NCI-H2227 (cell line): ENCODE measurements around the gene ECHS1.

Source experiments
- DNase-seq: peaks from one replicate; lab custom pipeline; 2025; ENCODE audit not compliant: unreplicated experiment; lab: John Stamatoyannopoulos, UW

Gene ECHS1

DNA sequence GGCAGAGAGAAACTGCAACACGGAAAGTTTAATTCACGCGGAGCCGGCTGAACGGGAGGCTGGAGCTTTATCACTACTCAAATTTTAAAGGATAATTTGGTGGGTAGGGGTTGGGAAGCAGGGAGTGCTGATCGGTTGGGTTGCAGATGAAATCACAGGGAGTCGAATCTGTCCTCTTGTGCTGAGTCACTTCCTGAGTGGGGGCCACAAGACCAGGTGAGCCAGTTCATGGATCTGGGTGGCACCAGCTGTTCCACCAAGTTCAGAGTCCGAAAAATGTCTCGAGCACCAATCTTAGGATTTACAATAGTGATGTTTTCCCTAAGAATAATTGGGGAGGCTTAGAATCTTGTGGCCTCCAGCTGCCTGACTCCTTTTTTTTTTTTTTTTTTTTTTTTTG lies 29.6 kb downstream of the ECHS1 start:
- no peak for DNase-seq

DNA sequence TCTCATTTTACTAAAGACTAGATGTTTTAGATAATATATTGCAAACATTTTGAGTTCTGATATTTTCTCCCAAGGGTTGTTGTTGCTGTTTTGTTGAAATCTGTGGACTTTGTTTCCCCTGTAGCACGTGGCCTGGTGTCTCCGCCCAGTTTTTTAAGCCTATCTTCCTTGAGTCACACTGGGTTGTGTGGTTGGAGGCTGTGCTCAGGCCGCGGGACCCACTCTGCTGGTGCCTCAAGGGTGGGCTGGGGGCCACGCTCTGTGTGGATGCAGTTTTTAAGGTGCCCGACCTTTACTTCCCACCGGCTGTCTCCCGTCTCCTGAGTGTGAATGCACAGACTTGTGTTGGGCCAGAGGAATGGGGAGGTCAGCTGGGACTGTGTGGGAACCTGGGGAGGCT lies 30.2 kb downstream of the ECHS1 start:
- DNase-seq: no peak

DNA sequence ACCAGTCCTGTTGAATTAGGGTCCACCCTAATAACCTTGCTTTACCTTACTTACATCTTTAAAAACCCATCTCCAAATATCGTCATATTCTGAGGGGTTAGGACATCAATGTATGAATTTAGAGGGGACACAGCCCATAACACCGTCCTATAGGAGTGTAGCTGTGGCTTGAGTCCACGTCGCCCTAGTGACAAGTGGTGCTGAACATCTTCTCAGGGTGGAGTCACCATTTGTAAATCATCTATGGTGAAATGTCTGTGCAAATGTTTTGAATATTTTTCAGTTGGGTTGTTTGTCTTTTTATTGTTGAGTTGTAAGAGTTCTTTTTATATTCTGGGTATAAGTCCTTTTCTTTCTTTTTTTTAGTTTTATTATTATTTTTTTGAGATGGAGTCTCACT lies 31.2 kb downstream of the ECHS1 start:
- no peak for DNase-seq

DNA sequence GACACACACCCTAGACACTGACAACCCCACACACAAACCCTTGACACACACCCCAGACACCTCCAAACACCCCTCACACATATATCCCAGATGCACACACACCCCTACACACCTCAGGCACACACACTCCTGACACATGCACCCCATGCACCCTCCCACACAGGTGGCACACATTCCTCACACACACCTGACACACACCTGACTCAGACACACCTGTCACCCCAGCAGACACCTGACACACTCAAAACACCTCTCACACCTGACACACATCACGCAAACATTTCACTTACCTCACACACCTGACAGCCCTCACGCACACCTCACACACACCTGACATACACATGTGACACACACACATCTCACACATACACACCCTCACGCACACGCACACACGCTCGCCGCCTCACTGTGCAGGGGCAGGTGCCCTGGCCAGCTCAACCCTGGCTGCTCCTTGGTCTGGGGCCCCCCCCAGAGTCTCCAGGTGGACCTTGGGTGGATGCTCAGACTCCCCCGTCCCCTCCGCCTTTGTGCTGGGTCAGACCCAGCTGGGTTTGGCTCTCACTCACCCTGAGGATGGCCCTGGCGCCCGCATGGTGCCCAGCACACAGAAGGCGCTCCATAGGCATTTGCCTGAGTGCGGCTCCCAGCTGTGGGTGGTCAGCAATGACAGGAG lies 33.3 kb downstream of the ECHS1 start:
- no peak for DNase-seq

DNA sequence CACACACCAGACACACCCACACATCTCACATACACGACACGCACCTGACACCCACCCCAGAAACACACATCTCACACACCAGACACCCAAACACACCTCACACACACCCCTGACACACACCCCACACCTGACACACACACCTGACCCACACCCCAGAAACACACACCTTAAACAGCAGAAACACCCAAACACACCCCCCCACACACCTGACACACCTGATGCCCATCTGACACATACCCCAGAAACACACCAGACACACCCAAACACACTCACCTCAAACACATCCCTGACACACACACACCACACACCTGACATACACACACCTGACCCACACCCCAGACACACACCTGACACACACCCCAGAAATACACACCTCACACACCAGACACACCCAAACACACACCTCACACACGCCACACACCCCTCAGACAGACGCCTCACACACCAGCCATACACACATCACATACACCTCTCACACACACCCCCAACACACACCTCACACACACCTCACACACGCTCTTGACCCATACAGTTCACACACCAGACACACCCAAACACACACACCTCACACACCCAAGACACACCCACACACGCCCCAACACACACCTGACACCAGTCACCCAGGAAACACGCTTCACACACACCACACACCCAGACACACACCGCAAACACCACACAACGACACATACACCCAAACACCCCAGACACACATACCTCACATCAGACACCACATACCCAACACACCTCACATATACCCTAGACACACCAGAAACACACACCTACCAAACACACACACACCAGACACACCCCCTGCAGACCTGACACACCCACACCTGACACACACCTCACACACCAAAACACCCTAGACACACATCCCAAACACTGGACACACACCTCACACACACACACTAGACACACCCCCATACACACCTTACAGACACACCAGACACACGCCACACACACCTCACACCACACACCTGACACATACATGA lies 34.8 kb downstream of the ECHS1 start:
- DNase-seq: no peak

DNA sequence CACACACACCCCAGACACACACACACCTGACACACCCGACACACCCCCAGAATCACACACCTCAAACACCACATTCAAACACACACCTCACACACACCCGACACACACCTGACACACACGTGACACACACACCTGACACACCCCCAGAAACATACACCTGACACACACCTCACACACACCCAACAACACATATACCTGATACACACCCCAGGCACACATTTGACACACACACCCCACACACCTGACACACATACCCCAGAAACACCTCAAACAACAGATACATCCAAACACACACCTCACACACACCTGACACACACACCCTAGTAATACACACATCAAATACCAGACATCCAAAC lies 35.8 kb downstream of the ECHS1 start:
- DNase-seq: no peak

DNA sequence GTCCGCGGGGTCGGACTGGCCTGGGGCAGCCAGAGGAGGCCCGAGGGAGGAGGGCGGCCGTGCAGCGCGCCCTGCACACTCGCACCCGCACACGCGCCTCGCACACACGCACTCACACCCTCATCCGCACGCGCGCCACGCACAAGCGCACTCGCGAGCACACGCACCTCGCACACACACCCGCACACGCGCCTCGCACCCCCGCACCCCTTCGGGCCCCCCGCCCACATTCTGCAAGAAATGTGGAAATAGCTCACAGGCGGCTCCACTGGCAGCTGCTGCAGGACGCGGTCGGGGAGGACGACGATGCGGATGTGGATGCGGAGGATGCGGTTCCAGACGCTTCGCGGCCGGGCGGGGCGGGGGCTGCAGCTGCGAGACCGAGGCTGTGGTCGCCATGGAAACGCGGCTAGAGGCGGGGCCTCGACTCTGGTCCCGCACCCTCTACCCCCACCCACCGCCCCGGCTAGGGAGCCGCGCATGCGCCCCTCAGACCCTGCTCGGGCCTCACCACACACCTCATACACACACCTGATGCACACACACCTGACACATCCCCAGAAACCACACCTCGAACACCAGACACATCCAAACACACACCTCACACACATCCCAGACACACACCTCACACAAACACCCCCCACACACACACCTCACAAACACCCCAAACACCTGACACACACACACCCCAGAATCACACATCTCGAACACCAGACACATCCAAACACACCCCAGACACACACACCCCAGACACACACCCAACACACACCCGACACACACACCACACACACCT lies 36.4 kb downstream of the ECHS1 start, which contains the start of gene CALY:
Gene CALY (minus strand): TSS at position 320 of the 793 bp plus-strand sequence. CDS start 7,907 bp downstream, outside the sequence.
- DNase-seq: peak; percentile 85

DNA sequence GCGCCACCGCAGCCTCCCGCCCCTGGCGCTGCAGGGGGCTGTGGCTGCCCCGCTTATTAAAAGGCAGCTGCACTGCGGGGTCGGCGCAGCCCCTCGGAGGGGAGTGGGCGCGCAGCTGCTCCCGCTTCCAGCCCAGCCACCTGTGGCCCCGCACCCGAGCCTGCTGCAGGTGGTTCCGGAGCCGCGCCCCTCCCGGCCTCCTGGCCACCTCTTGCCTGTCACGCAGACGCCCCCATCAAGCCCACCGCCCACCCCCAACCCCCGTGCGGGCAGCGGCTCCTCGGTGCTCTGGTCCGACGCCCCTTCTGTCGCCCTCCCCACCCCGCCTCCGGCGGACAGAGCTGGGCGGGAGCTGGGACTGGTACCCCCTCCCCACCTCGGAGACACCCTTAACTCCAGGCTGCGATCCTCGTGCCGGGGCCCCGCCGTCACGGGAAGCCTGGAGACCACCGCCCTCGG lies 37.0 kb downstream of the ECHS1 start:
- DNase-seq: no peak

DNA sequence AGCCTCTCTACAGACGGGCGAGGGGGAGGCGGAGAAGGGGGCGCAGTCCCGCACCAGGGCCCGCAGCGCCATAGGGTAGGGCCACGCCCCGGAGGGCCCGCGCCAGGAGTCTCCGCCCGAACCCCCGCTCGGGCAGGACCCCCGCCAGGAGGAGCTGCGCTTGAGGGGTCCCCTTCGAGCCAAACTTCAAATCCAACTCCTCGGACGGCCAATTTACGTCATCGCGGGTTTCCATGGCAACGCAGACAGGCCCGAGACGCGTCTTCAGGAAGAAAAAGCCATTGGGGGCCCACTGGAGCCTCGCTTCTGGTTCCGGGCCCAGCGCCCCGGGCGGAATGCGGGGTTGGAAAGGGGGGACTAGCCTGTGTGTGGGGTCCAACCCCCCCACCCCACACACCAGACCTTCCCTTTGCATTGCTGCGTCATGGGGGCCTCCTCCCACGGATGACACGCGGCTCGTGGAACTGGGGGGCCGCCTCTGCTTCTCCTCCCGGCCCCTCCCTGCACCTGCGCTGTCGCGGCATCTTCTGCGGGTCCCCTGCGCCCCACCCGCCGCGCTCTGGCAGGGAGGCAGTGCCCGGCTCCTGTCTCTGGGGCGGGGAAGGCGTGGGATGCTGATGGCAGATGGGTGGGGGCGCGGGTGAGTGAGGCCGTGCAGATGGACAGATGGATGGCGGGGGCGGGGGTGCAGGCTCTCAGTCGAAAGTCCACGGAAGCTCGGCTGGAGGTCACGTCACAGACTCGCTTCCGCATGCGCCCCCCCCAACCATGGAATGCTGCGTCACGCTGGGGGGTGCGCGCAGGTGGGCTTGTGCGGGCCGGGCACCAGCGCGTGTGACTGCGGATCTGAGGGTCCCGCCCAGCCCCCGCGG lies 37.7 kb downstream of the ECHS1 start:
- DNase-seq: peak; percentile 40

DNA sequence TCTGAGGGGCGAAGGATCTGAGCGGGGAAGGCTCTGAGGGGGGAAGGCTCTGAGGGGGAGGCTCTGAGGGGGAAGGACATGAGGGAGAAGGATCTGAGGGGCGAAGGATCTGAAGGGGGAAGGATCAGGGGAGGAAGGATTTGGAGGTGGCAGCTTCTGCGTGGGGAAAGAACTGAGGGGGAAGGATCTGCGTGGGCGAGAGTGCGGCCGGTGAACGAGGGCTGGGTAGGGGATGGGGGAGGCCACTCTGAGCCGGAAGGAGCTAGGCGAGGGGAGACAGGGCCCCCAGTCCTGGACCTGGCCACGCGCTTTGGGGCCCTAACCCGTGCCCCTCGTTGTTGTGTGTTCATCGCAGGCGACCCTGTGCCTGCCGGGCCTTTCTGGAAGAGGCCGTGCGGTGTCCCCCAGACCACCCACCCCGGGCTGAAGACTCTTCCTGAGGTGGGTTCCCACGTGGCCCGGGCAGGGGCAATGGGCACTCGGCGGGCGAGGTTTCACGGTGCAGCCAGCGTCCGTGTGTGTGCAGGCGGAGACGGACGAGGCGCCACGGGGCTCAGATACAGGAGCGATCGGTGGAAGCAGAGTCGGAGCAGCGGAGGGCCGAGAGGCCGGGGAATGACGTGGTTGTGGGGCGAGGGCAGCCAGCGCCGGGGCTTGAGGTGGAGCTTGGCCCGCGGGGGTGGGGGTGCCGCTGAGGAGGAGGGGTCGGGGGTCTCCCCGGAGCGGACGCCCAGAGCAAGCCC lies 38.5 kb downstream of the ECHS1 start:
- no peak for DNase-seq

DNA sequence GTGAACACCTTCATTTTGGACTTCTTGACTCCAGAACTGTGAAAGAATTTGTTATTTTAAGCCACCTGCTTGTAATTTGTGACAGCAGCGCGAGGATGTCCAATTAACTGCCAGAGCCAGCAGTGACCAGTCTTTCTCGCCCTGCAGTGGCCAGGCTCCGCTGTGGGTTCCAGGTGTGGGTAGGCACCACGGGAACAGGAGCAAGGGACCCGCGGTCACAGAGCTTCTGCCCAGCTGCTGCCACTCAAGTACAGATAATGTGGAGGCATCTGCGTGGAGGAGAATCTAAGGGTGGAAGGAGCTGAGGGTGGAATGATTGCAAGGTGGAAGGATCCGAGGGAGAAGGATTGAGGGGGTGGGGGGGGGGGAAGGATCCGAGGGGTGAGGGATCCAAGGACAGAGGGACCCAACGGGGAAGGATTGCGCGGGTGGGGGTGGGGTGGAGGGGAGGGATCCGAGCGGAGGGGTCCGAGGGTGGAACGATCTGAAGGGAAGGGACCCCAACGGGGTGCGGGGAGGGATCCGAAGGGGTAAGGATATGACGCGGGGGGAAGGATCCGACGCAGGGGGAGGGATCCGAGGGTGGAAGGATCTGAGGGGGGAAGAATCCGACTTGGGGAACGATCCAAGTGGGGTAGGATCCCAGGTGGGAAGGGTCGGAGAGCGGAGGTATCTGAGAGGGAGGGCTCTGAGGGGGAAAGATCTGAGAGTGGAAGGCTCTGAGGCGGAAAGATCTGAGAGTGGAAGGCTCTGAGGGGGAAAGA lies 40.0 kb downstream of the ECHS1 start:
- no peak for DNase-seq

DNA sequence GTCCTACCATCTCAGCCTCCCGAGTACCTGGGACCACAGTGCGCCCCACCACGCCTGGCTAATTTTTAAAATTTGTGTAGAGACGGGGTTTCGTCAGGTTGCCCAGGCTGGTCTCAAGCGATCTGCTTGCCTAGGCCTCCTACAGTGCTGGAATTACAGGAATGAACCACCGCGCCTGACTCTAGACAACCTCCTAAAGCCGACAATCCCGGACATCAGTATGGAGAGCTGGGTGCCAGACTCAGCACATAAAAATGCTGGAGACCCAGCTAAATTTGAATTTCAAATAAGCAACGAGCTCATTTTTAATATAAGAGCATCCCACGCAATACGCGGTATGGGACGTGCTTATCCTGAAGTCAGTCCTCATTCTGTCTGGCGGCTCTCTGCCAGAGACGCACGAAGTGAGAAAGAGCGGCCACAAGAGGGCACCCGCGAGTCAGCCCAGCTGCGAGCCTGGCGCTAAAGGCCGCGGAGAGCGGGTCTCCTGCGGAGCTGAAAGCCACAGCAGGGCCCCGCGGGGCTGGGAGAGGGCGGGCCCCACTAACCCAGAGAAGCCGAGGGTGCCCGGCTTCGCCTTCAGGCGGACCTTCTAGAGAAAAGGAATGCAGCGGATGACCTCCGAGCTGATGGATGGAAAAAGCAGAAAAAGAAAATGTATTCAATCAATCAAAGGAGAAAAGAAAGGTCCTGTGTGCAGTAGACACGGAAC lies 43.5 kb downstream of the ECHS1 start:
- peak; percentile 87 for DNase-seq

DNA sequence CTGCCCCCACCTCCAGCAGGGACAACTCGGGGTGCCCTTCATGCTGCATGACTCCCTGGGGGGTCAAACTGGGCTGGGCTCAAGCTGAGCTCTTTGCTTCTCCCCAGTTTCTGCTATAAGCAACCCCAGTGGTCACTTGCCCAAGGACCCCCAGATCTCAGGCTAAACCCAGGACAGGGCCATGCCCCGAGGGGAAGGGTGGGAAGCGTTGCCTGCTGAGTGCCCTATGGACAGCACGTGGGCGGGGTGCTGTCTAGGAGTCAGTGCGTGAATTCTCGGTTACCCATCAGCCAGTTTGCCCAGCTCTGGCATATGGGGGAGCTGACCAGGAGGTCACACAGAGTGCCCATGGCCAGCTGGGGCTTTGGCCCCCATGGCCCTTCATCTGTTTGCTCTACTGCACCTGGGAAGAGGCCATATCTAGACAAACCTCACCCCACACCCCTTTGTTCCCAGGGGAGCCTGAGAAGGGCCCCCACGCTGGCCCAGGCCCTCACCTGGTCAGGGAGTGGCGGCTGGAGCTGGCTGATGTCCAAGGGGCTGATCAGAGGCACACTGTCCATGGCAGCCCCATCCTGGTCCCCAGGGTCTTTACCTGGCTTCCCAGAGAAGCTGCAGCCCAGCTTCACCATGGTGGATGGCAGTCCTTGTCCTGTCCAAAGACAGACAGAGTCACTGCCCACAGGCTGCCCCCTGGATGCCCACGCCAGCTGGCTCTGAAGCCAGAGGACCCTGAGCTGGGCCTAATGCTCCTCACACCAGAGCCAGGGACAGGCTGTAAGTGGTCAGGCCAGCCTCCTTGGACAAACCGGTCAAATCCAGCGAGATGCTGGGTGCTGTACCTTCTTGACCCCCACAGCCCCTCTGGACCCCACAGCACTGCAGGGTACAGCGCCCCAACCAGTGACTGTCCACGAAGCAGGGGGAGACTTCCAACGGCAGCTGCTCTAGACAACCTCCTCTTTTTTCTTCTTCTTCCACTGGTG lies 44.5 kb downstream of the ECHS1 start:
- no peak for DNase-seq

DNA sequence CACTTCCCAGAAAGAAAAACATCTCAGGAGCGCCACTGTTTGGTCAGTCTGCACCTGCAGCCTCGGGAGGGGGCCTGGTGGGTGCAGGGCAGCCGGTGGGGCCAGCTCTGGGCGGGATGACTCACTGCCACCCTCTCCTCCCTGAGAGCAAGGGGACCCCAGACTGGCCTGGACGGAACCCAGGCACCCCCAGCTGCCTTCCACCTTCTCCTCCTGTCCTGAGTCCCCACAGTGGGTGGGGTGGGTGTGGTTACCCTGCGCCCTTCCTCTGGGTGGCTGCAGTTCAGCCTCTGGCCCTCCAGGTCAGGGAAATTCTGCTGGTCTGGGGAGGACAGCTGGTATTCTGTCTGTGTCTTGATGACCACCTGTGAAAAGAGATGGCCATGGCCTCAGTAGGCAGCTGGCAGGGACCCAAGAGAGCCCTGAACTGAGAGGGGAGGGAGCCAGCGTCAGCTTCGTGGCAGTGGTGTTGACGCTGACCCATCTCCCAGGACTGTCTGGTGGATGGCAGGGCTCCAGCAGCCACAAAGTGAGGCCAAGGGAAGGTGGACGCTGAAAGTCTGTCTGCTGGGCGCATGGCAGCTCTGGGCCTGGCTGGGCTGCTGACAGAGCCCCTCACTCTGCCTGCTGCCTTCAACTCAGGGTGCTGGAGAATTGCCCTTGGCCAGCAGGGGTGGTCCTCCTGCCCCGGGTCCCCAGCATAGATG lies 45.4 kb downstream of the ECHS1 start:
- no peak for DNase-seq

DNA sequence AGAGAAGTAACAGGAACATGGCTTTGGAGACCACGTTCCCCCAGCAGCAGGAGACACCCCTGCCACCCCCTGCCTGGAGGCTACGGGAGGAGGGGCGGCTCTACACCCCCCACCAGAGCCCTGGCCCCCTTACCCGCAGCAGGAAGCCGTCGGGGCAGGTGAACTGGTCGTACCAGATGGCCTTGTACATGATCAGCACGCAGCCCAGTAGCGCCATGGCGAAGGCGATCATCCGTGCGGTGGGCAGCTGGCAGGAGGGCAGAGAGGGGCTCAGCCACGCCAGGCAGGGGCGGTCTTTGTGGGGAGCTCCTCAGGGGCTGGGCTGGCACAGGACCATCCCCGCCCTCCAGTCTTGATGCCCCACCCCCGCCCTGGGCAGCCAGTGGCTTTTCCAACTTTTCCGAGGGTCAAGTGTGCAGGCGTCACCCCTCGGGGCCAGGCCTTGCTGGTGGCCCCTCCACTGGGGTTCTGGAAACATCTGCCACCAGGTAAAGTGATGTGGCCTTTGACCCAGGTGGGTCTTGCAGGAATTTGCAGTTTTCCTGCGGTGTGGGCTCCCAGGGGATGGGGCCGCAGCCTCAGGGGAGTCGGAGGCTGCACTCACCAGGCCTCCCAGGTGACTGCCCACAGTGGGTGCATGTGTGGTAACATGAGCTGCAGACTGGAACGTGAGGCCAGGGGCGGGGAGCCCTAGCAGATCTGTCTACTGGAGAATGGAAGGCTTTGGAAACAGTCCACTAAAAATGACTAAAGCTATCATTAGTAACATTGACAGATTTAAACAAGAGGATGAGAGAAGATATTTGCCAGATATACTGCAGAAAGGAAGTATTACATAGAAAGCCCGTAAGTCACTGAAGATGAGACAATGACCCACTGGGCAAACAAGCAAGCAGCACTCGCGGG lies 46.2 kb downstream of the ECHS1 start:
- no peak for DNase-seq

DNA sequence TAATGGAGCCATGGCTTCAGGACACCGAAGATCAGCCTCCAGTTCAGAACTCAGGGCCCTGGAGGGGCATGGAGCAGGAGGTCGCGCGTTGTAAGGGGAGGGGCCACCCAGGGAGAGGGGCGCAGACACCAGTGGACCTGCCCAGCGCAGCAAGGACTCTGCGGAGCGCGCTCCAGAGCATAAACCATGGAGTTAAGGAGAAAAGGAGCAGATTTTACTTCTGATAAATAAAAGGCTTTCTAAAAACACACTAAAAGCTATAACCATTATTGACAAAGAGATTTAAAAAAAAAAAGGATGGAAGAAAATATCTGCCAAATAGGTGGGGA lies 47.0 kb downstream of the ECHS1 start:
- DNase-seq: no peak
